Kidney (tissue), 14 donors: ENCODE measurements around the gene ITPR2. TPM values are rescaled to one million over a fixed set of nuclear protein-coding genes. Genes with fewer than 3 reads are reported as not detected.

Experiments
- DNase-seq, 5 donors: peaks; one replicate each; pipeline ENCODE4 v3.0.0-alpha.2; 2013 to 2020
- FAIRE-seq: peaks from 2 replicates; lab custom pipeline; 2012; peaks lifted over from hg19 to GRCh38; lab: Jason Lieb, UNC
- H3K27ac ChIP-seq, 2 donors: one replicate each; pipeline ENCODE4 v1.7.0; 2013; ENCODE audit warnings: low read depth in 2 of 2, low read length in 2 of 2, inconsistent platforms in 1 of 2
- H3K27me3 ChIP-seq: one replicate; pipeline ENCODE4 v1.7.1; 2013; ENCODE audit warnings: low read length, inconsistent platforms; ENCODE audit not compliant: control insufficient read depth, insufficient read depth
- H3K36me3 ChIP-seq, 3 donors: one replicate each; pipeline versions ENCODE4 v1.7.0 to v1.7.1; 2013; ENCODE audit warnings: low read length in 3 of 3, control low read depth in 1 of 3, inconsistent platforms in 1 of 3; ENCODE audit not compliant: insufficient read depth in 3 of 3, control insufficient read depth in 2 of 3
- H3K4me1 ChIP-seq, 3 donors: one replicate each; pipeline versions ENCODE4 v1.7.0 to v1.7.1; 2013; ENCODE audit warnings: low read length in 3 of 3, inconsistent platforms in 1 of 3, low read depth in 1 of 3; ENCODE audit not compliant: control insufficient read depth in 2 of 3, insufficient read depth in 2 of 3
- H3K4me3 ChIP-seq, 3 donors: one replicate each; pipeline versions ENCODE4 v1.7.0 to v1.8.1; 2013; ENCODE audit warnings: low read length in 3 of 3, control low read depth in 1 of 3, inconsistent platforms in 1 of 3
- H3K9ac ChIP-seq, 3 donors: one replicate each; pipeline versions ENCODE4 v1.7.0 to v1.7.1; 2013; ENCODE audit warnings: low read length in 3 of 3, control low read depth in 1 of 3, inconsistent platforms in 1 of 3
- H3K9me3 ChIP-seq, 3 donors: one replicate each; pipeline versions ENCODE4 v1.7.0 to v1.7.1; 2013; ENCODE audit warnings: low read length in 3 of 3, control low read depth in 1 of 3, inconsistent platforms in 1 of 3; ENCODE audit not compliant: control insufficient read depth in 2 of 3, insufficient read depth in 1 of 3
- intact Hi-C: fragments of 100-400 bp; cut with DNase I; formaldehyde crosslinking; loops from one replicate; pipeline ENCODE4 v1.11.1; 2022
- polyA plus RNA-seq: library from polyadenylated mRNA; stranded (reverse); fragments of 350-450 nt; fragmentation: Illumina TruSeq; extraction: RNeasy Lipid Tissue Mini Kit (QIAGEN cat#74804); gene quantifications from one replicate; pipeline ENCODE4 v1.2.3, GENCODE V29; 2014; ENCODE audit warnings: low read depth, low replicate concordance; ENCODE audit not compliant: insufficient read depth
- total RNA-seq: library from RNA; stranded (reverse); fragmentation: NEBNext Ultra II Directional; extraction: Animal tissue kit (Norgen Biotek cat#: 25700); gene quantifications from one replicate; pipeline ENCODE4 v1.2.1, GENCODE V29; 2021
- TF ChIP-seq, protein P1 (sequence below): IDR thresholded peaks from 3 replicates; pipeline ENCODE4 v1.5.1; 2012; ENCODE audit warnings: mild to moderate bottlenecking, moderate library complexity, borderline replicate concordance; ENCODE audit not compliant: insufficient read depth; ENCODE audit errors: extremely low read depth
- donor health status: control.
- donor health status: control.
- donor health status: control.
- donor health status: control.
- donor health status: control.
- donor health status: DM: yes; HTN: yes; CAD: no.
- donor health status: Normal renal cell carcinoma (clear cell type).

ITPR2 gene
- total and polyA plus RNA-seq, 2 donors from 2014 or later, result 5.7 to 56.9 TPM

DNA sequence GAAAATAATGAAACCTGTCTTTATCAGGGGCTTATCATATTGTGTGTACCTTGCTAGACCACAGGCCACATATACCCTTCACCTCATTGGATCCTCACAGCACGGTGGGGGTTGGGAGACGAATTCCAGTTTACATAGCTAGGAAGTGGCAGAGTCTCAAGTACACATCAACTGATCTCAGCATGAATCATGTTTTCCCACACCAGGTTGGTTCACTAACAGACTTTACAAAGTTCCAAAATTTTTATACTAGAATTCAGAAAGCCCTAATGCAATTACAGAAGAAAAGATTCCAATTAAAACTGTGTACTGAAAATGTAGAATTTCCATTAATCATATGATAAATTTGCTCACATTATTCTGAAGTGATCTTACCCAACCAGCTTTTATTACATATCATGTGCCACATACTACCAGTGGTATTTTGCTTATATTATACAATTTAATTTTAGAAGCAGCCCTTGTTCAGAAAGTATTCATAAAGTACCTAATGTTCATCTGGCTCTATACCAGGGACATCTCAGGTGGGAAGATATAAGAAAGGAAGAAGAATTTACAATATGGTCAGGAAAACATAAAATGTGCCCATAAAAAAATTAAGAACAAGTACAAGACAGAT is 196.2 kb downstream of the ITPR2 start:
- no peak overlapping the region for H3K27ac ChIP-seq
- H3K27me3 ChIP-seq, result no peaks in the 10 kb centered on the region
- TF ChIP-seq, protein P1, sequence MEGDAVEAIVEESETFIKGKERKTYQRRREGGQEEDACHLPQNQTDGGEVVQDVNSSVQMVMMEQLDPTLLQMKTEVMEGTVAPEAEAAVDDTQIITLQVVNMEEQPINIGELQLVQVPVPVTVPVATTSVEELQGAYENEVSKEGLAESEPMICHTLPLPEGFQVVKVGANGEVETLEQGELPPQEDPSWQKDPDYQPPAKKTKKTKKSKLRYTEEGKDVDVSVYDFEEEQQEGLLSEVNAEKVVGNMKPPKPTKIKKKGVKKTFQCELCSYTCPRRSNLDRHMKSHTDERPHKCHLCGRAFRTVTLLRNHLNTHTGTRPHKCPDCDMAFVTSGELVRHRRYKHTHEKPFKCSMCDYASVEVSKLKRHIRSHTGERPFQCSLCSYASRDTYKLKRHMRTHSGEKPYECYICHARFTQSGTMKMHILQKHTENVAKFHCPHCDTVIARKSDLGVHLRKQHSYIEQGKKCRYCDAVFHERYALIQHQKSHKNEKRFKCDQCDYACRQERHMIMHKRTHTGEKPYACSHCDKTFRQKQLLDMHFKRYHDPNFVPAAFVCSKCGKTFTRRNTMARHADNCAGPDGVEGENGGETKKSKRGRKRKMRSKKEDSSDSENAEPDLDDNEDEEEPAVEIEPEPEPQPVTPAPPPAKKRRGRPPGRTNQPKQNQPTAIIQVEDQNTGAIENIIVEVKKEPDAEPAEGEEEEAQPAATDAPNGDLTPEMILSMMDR, result no peak
- no peaks in the 10 kb centered on the region for H3K36me3 ChIP-seq
- no peak overlapping the region for H3K9ac ChIP-seq
- no peak overlapping the region for H3K4me3 ChIP-seq
- intact Hi-C loops, result no loop called here
- no peaks in the 10 kb centered on the region for H3K9me3 ChIP-seq
- DNase-seq (no peak), FAIRE-seq (no peak)
- H3K4me1 ChIP-seq, result no peaks in the 10 kb centered on the region

GRCh38 chr12:26633591-26634210 is 199.3 kb downstream of the ITPR2 start:
- no peaks in the 10 kb centered on the region for H3K4me1 ChIP-seq
- H3K27ac ChIP-seq, result no peak overlapping the region
- H3K27me3 ChIP-seq, result no peaks in the 10 kb centered on the region
- H3K4me3 ChIP-seq, result no peak overlapping the region
- no peak for DNase-seq
- no peak for FAIRE-seq
- H3K36me3 ChIP-seq, result peaks cover 0 to under 1% (median 0%) of the 10 kb centered on the region in 3 donors
- no peaks in the 10 kb centered on the region for H3K9me3 ChIP-seq
- TF ChIP-seq, protein P1, result no peak
- intact Hi-C loops, result no loop called here
- no peak overlapping the region for H3K9ac ChIP-seq

DNA sequence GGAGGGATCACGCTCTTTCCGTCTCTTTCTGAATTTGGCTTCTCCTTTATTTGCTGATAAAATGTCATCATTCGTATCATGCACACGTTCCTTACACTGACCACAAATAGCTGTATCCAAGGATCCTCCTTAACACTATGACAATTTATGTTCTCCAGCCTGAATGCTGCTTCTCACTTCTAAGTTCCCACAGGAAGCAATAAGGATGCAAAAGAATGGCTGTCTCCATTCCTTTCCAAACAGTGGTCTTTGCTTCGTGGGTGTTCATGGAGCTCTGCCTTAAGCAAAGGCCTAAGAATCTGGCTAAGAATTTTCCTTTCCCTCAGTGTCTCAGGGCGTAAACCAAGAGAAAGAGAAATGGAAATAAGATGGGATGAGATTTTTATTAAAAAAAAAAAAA is 200.2 kb downstream of the ITPR2 start:
- FAIRE-seq (no peak), DNase-seq (no peak)
- Histone ChIP-seq H3K4me3 (no peak overlapping the region), H3K9me3 (no peaks in the 10 kb centered on the region), H3K4me1 (no peaks in the 10 kb centered on the region), H3K27ac (no peak overlapping the region), H3K27me3 (no peaks in the 10 kb centered on the region), H3K36me3 (peaks cover 0 to 5% (median 0%) of the 10 kb centered on the region in 3 donors), H3K9ac (no peak overlapping the region)
- intact Hi-C loops, result no loop called here
- TF ChIP-seq, protein P1, result no peak
